ENCODE data around the gene SEZ6L. TPM values are rescaled to one million over a fixed set of nuclear protein-coding genes. Genes with fewer than 3 reads are reported as not detected.

The SEZ6L gene
- total and polyA plus RNA-seq, 10 of the 15 experiments (the other 5 are each of a cell fraction or from before 2014, with no cell fraction given), result not detected

- no peak for TF ChIP-seq MXI1 (IDR thresholded peaks at IDR 0.05; ENCODE audit: low read depth, low read length)
- no peak for TF ChIP-seq RAD21 (IDR thresholded peaks at IDR 0.05; ENCODE audit: insufficient read depth, low read depth, low read length)
- TF ChIP-seq CTCF (IDR thresholded peaks at IDR 0.05 in 2 of 3, conservative IDR thresholded peaks at IDR 0.05 in 1 of 3; ENCODE audit: control insufficient read depth in 2 of 3, extremely low read depth in 1 of 3, insufficient read depth in 1 of 3, low read depth in 3 of 3, low read length in 3 of 3), result no peak
- TF ChIP-seq ZNF622 (IDR thresholded peaks at IDR 0.05), result no peak
- TF ChIP-seq LARP7 (IDR thresholded peaks at IDR 0.05), result no peak
- no peak for TF ChIP-seq KAT2A (conservative IDR thresholded peaks at IDR 0.05; ENCODE audit: control insufficient read depth, low read depth, low read length)
- TF ChIP-seq ZBED1 (IDR thresholded peaks at IDR 0.05; ENCODE audit: borderline replicate concordance), result no peak
- no peak for TF ChIP-seq NKRF (conservative IDR thresholded peaks at IDR 0.05)
- no peak for TF ChIP-seq RBBP5 (conservative IDR thresholded peaks at IDR 0.05)
- no peak for TF ChIP-seq KLF5 (IDR thresholded peaks at IDR 0.05; ENCODE audit: partially characterized antibody)
- no peak for TF ChIP-seq NBN (IDR thresholded peaks at IDR 0.05)
- TF ChIP-seq MYB (IDR thresholded peaks at IDR 0.05; ENCODE audit: borderline replicate concordance, low read depth, low read length), result no peak
- peaks cover 4 to 7% of the 10 kb centered on the region in 2 experiments for H3K27me3 ChIP-seq (replicated peaks in 1 of 2; ENCODE audit: control insufficient read depth in 2 of 2, insufficient read depth in 2 of 2, low read length in 1 of 2)
- in situ Hi-C loops (cut with MboI), result no loop called here
- H3K4me3 ChIP-seq, result no peak overlapping the region
- H4K20me1 ChIP-seq (ENCODE audit: control insufficient read depth, insufficient read depth), result no peaks in the 10 kb centered on the region
- RAD21 ChIA-PET (ENCODE audit: unreplicated experiment), result no interaction called here
- BruUV-seq (replicated peaks), result no TSS peak
- H3K36me3 ChIP-seq (ENCODE audit: control insufficient read depth in 2 of 2, insufficient read depth in 2 of 2, low read length in 1 of 2), result no peaks in the 10 kb centered on the region
- intact Hi-C loops (cut with micrococcal nuclease; ENCODE audit: unreplicated experiment), result loop anchor here (10.0 kb wide), 1 partner anchor 161 kb away; no protein-coding TSS in a partner anchor
- CTCF ChIA-PET, result no interaction called here
- ATAC-seq (no peak), DNase-seq (ENCODE audit: low read depth, low spot score) (no peak), FAIRE-seq (no peak)
- no peaks in the 10 kb centered on the region for H3K4me1 ChIP-seq (ENCODE audit: control insufficient read depth, insufficient read depth, low read length)
- no peak overlapping the region for H3K9ac ChIP-seq (ENCODE audit: control insufficient read depth, insufficient read depth, low read length)
- no peaks in the 10 kb centered on the region for H3K79me2 ChIP-seq (ENCODE audit: control insufficient read depth, insufficient read depth, low read length)
- SMC1A ChIA-PET (ENCODE audit: uncharacterized antibody, unreplicated experiment), result no interaction called here
- POLR2A ChIA-PET, result no interaction called here
- no peak overlapping the region for H3K4me2 ChIP-seq (ENCODE audit: control insufficient read depth, insufficient read depth)
- WGBS (ENCODE audit: insufficient coverage, insufficient replicate concordance, low lambda C conversion rate, missing lambda C conversion rate), result 33% methylated on average over 12 of the region's 12 CpGs
- no peak overlapping the region for H2AFZ ChIP-seq (ENCODE audit: control insufficient read depth, low read depth, low read length)
- H3K27ac ChIP-seq (ENCODE audit: control insufficient read depth, insufficient read depth), result no peak overlapping the region
- H3K9me3 ChIP-seq (replicated peaks; ENCODE audit: control insufficient read depth, insufficient read depth, low read length), result no peaks in the 10 kb centered on the region
Observed at GRCh38 chr22:26174280-26174679, 5.0 kb downstream of the SEZ6L start.
